Neuronal stem cell (in vitro differentiated cells): Measurements from ENCODE around the gene NARS2.
"Not testable (repeated sequence)": the region's sequence is repeated elsewhere in the genome, so short reads cannot be mapped to it uniquely, and the experiment has no call there.

Source experiments
- DNase-seq: peaks from one replicate; pipeline ENCODE4 v3.0.0-alpha.2; 2013; ENCODE audit warnings: low spot score
- H2AFZ ChIP-seq: one replicate; pipeline ENCODE4 v1.6.1; 2013; ENCODE audit warnings: mild to moderate bottlenecking, low read length, inconsistent platforms
- H2AK5ac ChIP-seq: 2 replicates; pipeline ENCODE4 v1.6.1; 2013; ENCODE audit warnings: low read depth, mild to moderate bottlenecking, inconsistent platforms, low read length, moderate library complexity, mixed read lengths
- H2BK120ac ChIP-seq: 2 replicates; pipeline ENCODE4 v1.6.1; 2013; ENCODE audit warnings: low read depth, mild to moderate bottlenecking, inconsistent platforms, low read length, moderate library complexity, mixed read lengths
- H2BK12ac ChIP-seq: one replicate; pipeline ENCODE4 v1.6.1; 2013; ENCODE audit warnings: low read length, inconsistent platforms
- H2BK15ac ChIP-seq: 2 replicates; pipeline ENCODE4 v1.6.1; 2013; ENCODE audit warnings: mild to moderate bottlenecking, low read length, inconsistent platforms, mixed read lengths
- H2BK5ac ChIP-seq: one replicate; pipeline ENCODE4 v1.6.1; 2013; ENCODE audit warnings: inconsistent platforms, mild to moderate bottlenecking, low read length, moderate library complexity
- H3K14ac ChIP-seq: one replicate; pipeline ENCODE4 v1.6.1; 2013; ENCODE audit warnings: low read length, inconsistent platforms
- H3K18ac ChIP-seq: 2 replicates; pipeline ENCODE4 v1.6.1; 2013; ENCODE audit warnings: low read length, inconsistent platforms
- H3K23ac ChIP-seq: 2 replicates; pipeline ENCODE4 v1.6.1; 2013; ENCODE audit warnings: low read depth, mild to moderate bottlenecking, mixed read lengths, low read length, inconsistent platforms; ENCODE audit not compliant: poor library complexity
- H3K27ac ChIP-seq: replicated peaks from 3 replicates; pipeline ENCODE4 v1.5.1; 2013; ENCODE audit warnings: low read length, inconsistent platforms
- H3K27me3 ChIP-seq, 3 experiments: 2 replicates each; pipeline ENCODE4 v1.6.1; 2013; ENCODE audit warnings: low read length in 3 of 3, mild to moderate bottlenecking in 2 of 3, inconsistent platforms in 1 of 3, low read depth in 1 of 3, mixed read lengths in 1 of 3, moderate library complexity in 1 of 3; ENCODE audit not compliant: control insufficient read depth in 3 of 3, insufficient read depth in 3 of 3
- H3K36me3 ChIP-seq, 2 donors: replicated peaks in 1 of 2; 2 replicates each; pipeline ENCODE4 v1.6.1; 2013; ENCODE audit warnings: low read length in 2 of 2; ENCODE audit not compliant: control insufficient read depth in 2 of 2, insufficient read depth in 2 of 2
- H3K4ac ChIP-seq: 2 replicates; pipeline ENCODE4 v1.6.1; 2013; ENCODE audit warnings: inconsistent platforms, mild to moderate bottlenecking, low read length, moderate library complexity
- H3K4me1 ChIP-seq, 2 donors: 1 replicate in 1 of 2; 2 replicates in 1 of 2; pipeline ENCODE4 v1.6.1; 2013; ENCODE audit warnings: low read length in 2 of 2, low read depth in 1 of 2; ENCODE audit not compliant: control insufficient read depth in 2 of 2, insufficient read depth in 1 of 2
- H3K4me2 ChIP-seq: one replicate; pipeline ENCODE4 v1.6.1; 2013; ENCODE audit warnings: mild to moderate bottlenecking, low read length, inconsistent platforms; ENCODE audit not compliant: insufficient read depth, poor library complexity, severe bottlenecking
- H3K4me3 ChIP-seq, 2 donors: 2 replicates each; pipeline ENCODE4 v1.5.1; 2013; ENCODE audit warnings: low read length in 2 of 2, mild to moderate bottlenecking in 2 of 2, inconsistent platforms in 1 of 2, moderate library complexity in 1 of 2
- H3K79me1 ChIP-seq: one replicate; pipeline ENCODE4 v1.6.1; 2013; ENCODE audit warnings: low read depth, mild to moderate bottlenecking, inconsistent platforms, low read length, moderate library complexity
- H3K9ac ChIP-seq: one replicate; pipeline ENCODE4 v1.6.1; 2013; ENCODE audit warnings: mild to moderate bottlenecking, low read depth, low read length, inconsistent platforms; ENCODE audit not compliant: poor library complexity
- H3K9me3 ChIP-seq, 2 donors: replicated peaks in 1 of 2; 2 replicates each; pipeline versions ENCODE3 to v1.6.1; 2013; ENCODE audit warnings: low read length in 2 of 2, mild to moderate bottlenecking in 2 of 2, inconsistent platforms in 1 of 2, low read depth in 1 of 2, mixed read lengths in 1 of 2, moderate library complexity in 1 of 2; ENCODE audit not compliant: control insufficient read depth in 2 of 2, insufficient read depth in 1 of 2
- H4K8ac ChIP-seq: one replicate; pipeline ENCODE4 v1.6.1; 2013; ENCODE audit warnings: low read depth, mild to moderate bottlenecking, inconsistent platforms, low read length, moderate library complexity
- H4K91ac ChIP-seq: one replicate; pipeline ENCODE4 v1.6.1; 2013; ENCODE audit warnings: low read length, low read depth, mild to moderate bottlenecking, inconsistent platforms; ENCODE audit not compliant: poor library complexity
- WGBS, 2 donors: extraction: QIAGEN DNeasy Blood & Tissue Kit; methylation state at CpG; one replicate each; pipeline ENCODE4 v1.1.7; 2013; ENCODE audit warnings: missing lambda C conversion rate in 2 of 2, mixed read lengths in 1 of 2; ENCODE audit not compliant: insufficient read length in 2 of 2, insufficient replicate concordance in 1 of 2; ENCODE audit errors: extremely low coverage in 2 of 2; 5-methylcytosine and 5-hydroxymethylcytosine counted together

Gene NARS2

DNA sequence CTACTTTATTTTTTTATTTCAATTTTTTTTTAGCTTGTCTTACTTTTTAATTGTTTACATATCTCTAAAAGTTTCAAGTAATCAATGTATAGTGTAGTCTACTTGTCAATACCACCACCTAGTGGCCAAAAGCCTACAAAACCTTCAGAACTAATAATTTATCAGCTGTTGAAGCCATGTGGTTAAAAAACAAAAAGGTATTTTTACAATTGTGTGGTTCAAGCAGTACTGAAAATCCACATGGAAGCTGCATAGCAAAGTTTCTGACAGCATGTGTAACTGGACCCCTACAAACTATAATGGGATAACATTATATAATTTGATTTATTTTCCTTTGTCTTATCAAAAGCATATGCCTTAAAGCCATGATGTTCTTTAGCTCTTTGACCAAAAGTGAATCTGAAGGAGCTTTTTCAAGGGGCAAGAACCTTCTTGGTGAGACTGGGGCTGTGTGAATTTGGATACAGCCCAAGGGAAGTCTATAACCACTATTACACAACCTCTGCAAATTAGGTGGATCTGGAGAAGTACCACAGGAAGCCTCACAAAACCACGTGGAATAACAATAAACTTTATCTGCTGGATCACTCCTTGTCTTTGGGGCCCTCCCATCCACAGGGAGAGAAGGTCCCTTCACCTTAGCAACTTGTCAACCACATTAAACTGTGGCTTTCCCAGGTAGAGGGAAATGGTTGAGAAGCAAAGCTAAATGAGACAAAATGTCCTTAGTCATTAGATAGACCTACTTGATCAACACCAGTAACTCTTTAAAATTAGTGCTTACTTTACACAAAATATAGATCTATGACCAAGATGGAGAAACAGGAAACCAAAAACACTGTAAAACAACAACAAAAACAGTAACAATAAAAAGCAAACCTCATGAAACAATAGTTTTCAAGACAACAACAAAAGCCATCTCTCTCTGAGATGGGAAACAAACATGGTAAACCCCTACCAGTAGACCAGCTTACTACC, 9.9 kb downstream of the NARS2 start:
- Histone ChIP-seq H3K14ac (no peak overlapping the region), H3K4me1 (peaks cover 3 to 12% of the 10 kb centered on the region in 2 donors), H3K18ac (no peak overlapping the region), H2AK5ac (no peak overlapping the region), H3K27ac (no peak overlapping the region), H4K8ac (no peak overlapping the region), H4K91ac (no peak overlapping the region), H3K9me3 (no peaks in the 10 kb centered on the region), H3K27me3 (no peaks in the 10 kb centered on the region), H2BK120ac (no peak overlapping the region), H2AFZ (no peak overlapping the region), H3K4me3 (no peak overlapping the region), H3K79me1 (no peaks in the 10 kb centered on the region), H3K4me2 (no peak overlapping the region), H3K4ac (no peak overlapping the region), H2BK15ac (no peak overlapping the region), H3K36me3 (peaks cover 12 to 65% of the 10 kb centered on the region in 2 donors), H3K23ac (no peak overlapping the region), H3K9ac (no peak overlapping the region), H2BK12ac (no peak overlapping the region), H2BK5ac (no peak overlapping the region)
- no CpG with 5 or more reads among the region's 1 CpG for WGBS, 2 donors
- peak; percentile 43 for DNase-seq

GRCh38 chr11:78564037-78564436, 10.6 kb downstream of the NARS2 start:
- not testable (repeated sequence) for H3K4ac ChIP-seq, H3K9ac ChIP-seq, H3K27ac ChIP-seq, H4K8ac ChIP-seq, H2AFZ ChIP-seq, H2BK15ac ChIP-seq, H3K27me3 ChIP-seq, H3K9me3 ChIP-seq, H3K4me2 ChIP-seq, DNase-seq, H2BK12ac ChIP-seq, H4K91ac ChIP-seq, H3K23ac ChIP-seq, H3K18ac ChIP-seq, H2AK5ac ChIP-seq, H3K4me3 ChIP-seq, H2BK5ac ChIP-seq, H3K14ac ChIP-seq, H3K79me1 ChIP-seq, H2BK120ac ChIP-seq
- Histone ChIP-seq H3K4me1 (peaks cover 3 to 12% of the 10 kb centered on the region in 2 donors), H3K36me3 (peaks cover 12 to 64% of the 10 kb centered on the region in 2 donors)
- WGBS, 2 donors: no CpG with 5 or more reads among the region's 4 CpGs

GRCh38 chr11:78563090-78563489, 11.6 kb downstream of the NARS2 start:
- not testable (repeated sequence) for H3K4me3 ChIP-seq, H4K91ac ChIP-seq, H3K23ac ChIP-seq, H3K14ac ChIP-seq, H2BK15ac ChIP-seq, H2BK120ac ChIP-seq, H2AK5ac ChIP-seq, H3K18ac ChIP-seq, DNase-seq, H2BK12ac ChIP-seq, H3K27me3 ChIP-seq, H3K27ac ChIP-seq, H3K9ac ChIP-seq, H3K9me3 ChIP-seq, H2BK5ac ChIP-seq, H3K79me1 ChIP-seq, H4K8ac ChIP-seq, H3K4me2 ChIP-seq, H3K4ac ChIP-seq, H2AFZ ChIP-seq
- Histone ChIP-seq H3K36me3 (peaks cover 12 to 64% of the 10 kb centered on the region in 2 donors), H3K4me1 (peaks cover 3 to 12% of the 10 kb centered on the region in 2 donors)
- WGBS, 2 donors: no CpG with 5 or more reads among the region's 12 CpGs

- H3K9me3 ChIP-seq: no peaks in the 10 kb centered on the region
- no peak overlapping the region for H4K91ac ChIP-seq
- no peak overlapping the region for H3K4me3 ChIP-seq
- H2BK15ac ChIP-seq: no peak overlapping the region
- no peak overlapping the region for H4K8ac ChIP-seq
- no peak overlapping the region for H2AK5ac ChIP-seq
- H3K9ac ChIP-seq: no peak overlapping the region
- no peak overlapping the region for H2BK5ac ChIP-seq
- no peak overlapping the region for H2BK120ac ChIP-seq
- no peak overlapping the region for H2BK12ac ChIP-seq
- no peak overlapping the region for H3K4me2 ChIP-seq
- H3K27ac ChIP-seq: peak overlapping the region; percentile 46
- H3K27me3 ChIP-seq: no peaks in the 10 kb centered on the region
- H3K79me1 ChIP-seq: no peaks in the 10 kb centered on the region
- no peak overlapping the region for H2AFZ ChIP-seq
- DNase-seq: no peak
- no peak overlapping the region for H3K23ac ChIP-seq
- no CpG with 5 or more reads among the region's 3 CpGs for WGBS, 2 donors
- H3K18ac ChIP-seq: no peak overlapping the region
- no peak overlapping the region for H3K14ac ChIP-seq
- H3K4ac ChIP-seq: no peak overlapping the region
- peaks cover 3 to 12% of the 10 kb centered on the region in 2 donors for H3K4me1 ChIP-seq
- H3K36me3 ChIP-seq: peaks cover 10 to 62% of the 10 kb centered on the region in 2 donors
Observed at GRCh38 chr11:78562398-78562797, 12.3 kb downstream of the NARS2 start.
